HG03135 (cell line): ENCODE measurements around the gene PKD1L1.
"Not testable (repeated sequence)": the region's sequence is repeated elsewhere in the genome, so short reads cannot be mapped to it uniquely, and the experiment has no call there.

ENCODE experiments used
- ATAC-seq: cut with Tn5 transposase; IDR thresholded peaks from one replicate; pipeline ENCODE4 v1.9.1; 2021; ENCODE audit warnings: mild to moderate bottlenecking, moderate library complexity; ENCODE audit not compliant: unreplicated experiment

Gene PKD1L1

DNA sequence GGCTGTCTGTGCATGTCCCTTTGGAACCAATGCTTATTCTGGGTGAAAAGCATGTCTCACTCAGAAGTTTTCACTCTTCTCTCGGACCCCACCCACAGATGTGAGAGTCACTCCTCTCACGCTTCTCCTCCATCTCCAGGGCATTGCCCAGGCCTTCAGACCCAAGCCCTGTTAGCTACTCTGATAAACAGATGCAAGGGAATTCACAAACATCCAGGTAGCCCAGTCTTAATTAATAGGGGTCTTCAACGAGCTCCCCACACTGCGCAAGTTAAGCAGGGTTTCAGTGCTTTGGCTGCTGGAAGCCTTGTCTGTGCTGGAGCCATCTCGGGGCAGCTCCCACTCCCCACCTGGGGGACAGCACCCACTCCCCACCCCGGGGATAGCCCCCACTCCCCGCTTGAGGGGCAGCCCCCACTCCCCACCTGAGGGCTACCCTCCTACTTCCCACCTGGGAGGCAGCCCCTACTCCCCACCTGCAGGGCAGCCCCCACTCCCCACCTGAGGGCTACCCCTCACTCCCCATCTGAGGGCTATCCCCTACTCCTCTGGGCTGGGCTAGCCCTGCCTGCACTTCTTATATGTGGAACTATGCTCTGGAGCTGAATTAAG, 8.7 kb downstream of the PKD1L1 start:
- no peak for ATAC-seq

DNA sequence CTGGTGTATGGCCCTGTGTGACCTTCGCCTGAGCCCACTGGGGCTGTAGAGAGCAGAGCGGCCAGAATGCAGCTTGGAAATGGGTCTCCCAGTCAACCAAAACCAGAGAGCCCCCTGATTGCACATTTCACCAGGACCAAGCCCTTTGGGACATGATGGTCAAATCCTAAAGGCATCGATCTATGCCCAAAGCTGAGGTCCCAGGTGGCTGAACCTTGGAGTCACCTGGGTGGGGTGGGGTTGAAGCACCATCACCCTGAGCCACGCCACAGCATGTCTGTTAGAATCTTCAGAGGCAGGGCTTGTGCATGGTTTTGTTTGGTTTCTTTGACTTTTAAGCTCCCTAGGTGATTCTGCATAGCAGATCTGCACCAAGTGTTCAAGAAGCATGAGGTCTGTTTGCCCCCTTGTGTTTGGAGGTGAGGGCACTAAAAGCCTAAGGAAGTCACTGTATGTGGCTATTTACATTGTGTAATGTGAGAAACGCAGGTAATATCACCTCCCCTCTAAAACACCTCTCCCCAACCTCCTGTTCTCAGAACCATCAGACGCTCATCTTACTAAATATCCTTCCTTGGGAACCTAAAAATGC, 9.6 kb downstream of the PKD1L1 start:
- ATAC-seq, result no peak

DNA sequence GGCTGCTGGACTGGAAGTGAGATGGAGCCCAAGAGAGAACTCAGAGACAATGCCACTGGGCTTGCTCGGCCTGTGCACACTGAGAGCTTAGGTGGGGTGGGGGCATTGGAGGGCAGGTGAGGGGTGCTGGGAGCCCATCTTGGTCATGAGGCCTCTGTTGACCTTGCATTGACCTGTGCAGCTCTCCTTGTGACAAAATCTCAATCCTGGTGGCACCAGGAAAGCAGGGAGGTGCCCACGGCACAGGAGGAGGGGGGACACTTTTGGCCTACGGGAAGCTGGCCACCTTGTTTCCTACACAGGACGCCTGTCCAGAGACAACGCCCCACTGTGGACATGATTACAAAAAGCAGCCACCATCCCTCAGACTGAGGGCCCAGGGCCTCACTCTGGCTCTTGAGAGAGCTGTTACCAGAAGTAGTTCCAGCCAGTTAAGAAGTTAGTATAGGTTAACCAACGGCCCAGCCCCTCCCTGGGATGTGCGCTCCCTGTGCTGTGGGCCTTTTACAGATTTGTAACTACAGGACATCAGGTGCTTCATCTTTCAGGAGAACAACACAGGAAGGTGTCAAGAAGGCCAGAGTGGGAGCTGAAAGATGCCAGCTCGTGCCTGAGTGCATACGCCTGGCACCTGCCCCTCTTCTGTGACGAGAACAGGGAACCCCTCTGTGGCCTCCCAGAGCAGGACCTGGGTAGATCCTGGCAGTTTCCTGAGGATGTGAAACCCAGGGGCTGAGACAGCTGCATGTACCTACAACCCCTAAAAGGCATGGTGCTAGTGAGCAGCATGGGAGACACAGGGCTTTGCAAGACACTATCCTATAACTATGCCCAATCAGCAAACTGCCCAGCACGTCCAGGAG, 10.3 kb downstream of the PKD1L1 start:
- peak; percentile 55 for ATAC-seq

DNA sequence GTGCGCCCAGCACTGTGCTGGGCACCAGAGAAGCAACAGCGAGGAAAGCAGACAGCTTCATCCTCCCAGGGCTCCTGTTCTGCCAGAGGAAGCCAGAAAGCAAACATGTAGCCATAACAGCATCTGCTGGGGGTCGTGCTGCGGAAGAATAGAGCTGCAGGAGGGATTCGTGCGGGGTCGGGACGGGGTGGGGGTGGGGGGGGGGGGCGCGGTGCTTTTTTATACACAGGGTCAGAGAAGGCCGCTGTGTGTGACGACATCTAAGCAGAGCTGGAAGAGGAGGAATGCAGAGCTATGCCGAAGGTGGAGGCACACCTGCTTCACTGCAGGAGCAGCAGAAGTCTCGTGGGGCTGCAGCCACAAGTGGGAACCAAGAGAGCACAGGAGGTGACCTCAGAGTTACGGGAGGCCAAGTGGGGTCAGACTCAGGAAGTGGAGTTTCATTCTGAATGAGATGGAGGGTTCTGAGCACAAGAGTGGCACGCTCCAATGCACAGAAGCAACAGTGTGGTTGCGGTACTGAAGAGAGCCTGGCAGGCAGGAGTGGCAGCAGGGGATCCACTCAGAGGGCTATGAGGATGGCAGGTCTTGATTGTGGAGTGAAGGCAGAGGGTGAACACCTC, 11.1 kb downstream of the PKD1L1 start:
- ATAC-seq, result peak; percentile 95

DNA sequence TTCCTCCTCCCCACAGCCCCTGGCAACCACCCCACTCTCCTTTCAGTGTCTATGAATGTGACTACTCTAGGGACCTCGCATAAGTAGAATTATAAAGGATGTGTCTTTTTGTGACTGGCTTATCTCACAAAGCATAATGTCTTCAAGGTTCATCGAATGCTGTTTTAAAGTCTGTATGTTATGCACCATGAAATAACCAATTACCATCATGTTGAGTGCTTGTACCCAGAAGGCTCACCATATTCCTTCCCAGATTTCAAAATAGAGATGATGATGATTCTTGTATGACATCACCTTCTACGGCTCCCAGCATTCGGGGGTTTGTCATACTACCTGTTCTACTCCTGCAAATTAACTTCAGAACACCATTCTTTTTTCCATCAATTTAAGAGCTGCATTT, 11.9 kb downstream of the PKD1L1 start:
- no peak for ATAC-seq

DNA sequence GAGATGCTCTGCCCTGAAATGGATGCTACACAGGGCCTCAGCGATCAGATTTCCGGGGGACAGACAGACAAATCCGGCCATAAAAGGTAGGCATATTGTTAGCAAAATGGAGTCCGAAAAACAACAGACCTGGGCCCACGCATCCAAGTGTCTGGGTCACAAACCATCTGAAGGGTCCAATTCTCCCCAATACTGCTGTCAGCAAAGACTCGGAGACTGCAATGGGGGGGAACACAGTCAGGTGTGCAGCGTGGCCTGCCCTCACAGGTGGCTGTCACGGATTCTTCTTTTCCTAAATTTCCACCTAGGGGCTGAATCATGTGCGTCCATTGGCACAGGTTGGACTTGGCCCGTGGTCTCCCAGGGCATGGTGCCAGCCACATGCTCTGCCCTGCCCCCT, 12.9 kb downstream of the PKD1L1 start:
- no peak for ATAC-seq

DNA sequence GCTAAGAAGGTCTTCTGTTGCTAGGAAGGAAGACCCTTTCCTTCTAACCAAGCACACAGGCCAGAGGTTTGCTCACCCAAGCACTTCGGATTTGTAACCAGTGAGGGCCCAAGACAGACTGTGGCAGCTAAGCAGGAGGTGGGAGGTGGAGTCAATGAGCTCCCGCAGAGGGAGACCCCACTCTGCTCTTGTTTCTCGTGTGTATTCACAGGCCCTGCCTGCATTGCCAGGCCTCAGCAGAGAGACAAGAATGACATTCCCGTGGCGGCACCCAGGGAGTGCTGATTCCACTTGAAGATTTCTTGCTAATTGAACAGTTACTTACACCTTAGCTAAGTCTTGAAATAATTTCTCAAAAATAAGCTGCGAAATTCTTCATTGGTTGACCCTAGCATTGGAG, 13.4 kb downstream of the PKD1L1 start:
- ATAC-seq, result no peak

DNA sequence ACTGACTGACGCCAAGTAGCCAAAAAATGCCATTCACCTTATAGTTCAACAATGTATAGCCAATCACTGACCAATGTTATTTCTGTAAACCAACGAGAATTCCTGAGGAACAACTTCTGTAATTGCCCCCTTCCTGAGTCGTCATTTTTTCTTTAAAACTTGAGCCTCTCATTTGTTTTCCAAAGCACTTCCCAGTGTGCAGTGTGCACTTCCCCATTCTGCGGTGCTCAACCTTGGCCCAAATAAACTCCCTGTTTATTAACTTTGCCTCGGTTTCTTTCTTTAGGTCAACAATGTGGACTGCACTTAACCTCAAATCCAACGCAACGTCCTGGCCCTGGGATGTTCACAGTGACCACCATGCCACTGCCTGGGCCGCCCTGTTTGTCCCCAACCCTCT, 15.1 kb downstream of the PKD1L1 start:
- ATAC-seq, result no peak

DNA sequence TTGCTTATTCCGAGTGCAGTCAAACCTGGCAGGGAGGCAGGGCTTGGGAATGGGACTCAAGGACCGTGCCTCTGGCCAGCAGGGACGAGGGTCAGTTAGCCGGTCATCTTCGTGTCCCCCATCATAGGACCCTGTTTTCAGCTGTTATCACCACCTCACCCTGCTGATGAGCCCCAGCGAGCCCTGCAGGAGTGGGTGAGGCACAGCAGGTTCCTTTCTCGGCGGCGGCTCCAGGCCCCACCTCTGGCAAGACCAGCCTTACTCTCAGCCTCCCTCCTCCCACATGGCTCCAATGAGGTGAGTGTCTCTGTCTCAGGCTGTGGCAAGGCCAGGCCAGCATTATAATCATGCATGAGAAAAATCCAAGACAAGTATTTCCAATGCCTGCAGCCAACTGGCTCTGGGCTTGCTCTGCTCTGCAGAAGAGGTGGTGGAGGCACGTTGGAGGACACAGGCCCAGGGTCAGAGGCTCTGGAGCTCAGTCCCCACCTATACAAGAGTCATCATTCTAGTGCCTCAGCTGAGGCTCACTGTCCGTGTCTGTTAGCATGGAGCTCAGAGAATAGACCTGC, 15.7 kb downstream of the PKD1L1 start:
- no peak for ATAC-seq

DNA sequence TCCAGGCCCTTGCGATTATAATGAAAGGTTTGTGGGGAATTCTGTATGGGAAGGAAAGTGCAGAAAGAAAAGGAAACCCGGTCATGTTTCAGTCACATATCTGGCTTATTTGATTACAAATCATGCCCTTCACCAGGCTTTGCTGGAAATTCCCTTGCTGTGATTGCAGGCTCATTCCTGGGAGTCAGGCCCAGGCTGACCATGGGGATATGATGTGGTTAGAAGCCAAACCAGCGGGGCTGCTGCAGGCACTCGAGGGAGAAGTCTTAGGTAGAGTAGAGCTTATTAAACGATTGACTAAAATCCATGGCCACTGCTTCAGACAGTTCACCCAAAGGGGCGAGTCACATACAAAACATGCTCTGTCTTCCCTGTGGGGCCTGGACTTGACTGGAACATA, 16.2 kb downstream of the PKD1L1 start:
- ATAC-seq, result no peak

DNA sequence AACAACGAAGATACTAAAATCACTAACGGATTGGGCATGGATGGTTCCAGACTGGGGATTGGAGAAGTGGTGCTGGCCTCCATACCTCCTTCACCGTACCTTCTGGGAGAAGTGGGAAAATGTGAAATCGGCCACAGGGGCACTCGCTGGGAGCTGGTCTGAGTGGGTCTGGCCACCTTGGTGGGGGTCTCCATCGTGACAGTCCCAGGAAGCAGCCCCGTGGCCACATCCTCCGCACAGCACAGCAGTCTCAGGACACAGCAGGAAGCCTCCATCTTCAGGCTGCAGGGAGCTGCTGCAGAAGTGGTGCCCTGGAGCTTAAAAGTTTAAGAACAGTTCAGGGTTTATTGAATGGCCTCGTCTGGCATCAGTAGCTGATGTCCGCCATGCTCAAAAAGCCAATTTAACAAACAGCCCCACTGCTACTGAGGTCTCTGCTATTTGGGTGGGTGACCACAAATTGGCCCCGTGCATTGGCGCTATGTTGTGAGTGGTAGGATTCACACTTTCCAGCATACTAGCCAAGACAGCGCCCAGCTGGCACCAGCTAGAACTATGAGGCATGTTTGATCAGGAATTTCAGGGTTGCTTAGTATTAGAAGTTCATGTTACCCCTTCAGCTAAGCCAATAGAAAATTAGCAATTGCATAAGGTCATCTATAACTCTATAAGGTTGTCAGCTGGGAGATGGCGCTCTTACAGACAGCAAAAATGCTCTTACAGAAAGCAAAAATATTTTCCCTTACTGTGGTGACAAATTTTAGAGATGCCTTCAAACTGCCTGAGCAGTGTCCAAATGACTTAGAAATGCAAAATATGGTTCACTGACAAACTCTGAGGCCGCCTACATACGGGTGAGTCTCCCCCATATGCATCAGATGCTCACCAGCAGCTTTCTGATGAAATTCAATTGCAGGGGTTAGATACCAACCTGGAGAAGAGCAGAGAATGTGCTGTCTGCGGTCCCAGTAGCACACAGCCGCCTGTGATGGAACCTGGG, 17.0 kb downstream of the PKD1L1 start:
- no peak for ATAC-seq

DNA sequence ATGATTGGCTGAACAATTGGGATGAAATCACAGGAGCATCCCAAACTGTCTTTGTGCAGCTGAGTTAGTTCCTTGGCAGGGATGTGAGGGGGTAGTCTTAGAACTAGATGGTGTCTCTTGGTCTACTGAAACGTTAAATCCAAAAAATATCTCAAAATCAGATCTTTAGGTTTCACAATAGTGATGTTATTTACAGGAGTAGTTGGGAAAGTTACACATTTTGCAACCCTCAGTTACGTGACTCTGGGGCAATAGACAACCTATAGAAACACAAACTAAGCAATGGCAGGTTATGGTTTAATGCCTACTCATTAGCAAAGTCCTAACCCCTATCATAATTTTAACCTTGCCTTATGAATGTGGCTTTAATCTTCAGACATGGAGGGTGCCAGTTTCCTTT, 24.0 kb downstream of the PKD1L1 start:
- ATAC-seq, result no peak

DNA sequence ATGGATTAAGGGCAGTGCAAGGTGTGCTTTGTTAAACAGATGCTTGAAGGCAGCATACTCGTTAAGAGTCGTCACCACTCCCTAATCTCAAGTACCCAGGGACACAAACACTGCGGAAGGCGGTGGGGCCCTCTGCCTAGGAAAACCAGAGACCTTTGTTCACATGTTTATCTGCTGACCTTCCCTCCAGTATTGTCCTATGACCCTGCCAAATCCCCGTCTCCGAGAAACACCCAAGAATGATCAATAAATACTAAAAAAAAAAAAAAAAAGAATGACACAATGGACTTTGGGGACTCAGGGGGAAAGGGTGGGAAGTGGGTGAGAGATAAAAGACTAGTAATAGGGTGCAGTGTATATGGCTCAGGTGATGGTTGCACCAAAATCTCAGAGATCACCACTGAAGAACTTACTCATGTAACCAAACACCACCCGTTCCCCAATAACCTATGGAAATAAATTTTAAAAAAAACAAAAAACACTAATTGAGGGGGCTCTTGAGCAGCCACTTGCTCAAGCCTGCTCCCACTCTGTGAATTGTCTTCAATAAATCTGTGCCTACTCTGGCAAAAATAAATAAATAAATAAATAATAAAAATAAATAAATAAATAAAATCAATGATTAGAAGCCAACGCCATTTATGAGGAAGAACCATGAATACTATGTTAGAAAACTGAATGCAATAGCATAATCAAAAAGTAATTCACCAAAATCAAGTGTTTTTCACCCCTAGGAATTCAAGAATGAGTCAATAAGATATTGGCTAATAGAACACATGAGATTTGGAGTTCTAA, 25.0 kb downstream of the PKD1L1 start:
- not testable (repeated sequence) for ATAC-seq

DNA sequence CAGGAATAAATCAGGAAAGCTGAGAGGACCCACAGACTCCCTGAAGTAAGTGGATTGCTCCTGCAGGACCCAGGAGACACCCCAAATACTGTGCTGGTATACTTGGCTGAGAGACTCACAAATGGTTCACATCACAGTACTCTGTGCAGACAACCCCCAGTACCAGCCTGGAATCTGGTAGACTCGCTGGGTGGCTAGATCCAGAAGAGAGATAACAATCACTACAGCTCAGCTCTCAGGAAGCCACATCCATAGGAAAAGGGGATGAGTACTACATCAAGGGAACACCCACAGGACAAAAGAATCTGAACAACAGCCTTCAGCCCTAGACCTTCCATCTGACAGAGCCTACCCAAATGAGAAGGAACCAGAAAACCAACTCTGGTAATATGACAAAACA, 31.8 kb downstream of the PKD1L1 start:
- ATAC-seq, result not testable (repeated sequence)

DNA sequence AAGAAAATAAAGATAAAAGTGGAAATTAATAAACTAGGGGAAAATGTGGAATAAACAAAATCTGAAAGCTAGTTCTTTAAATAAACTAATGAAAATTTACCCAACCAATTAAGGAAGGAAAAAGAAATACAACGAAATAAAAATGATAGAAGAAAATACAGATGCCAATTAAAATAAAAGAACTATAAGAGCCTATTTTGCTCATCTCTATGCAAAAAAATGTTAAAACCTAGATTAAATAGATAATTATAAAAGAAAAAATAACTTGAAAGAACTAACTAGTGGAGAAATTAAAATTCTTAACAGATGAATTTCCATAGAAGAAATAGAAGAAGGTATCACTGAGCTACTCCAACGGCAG, 32.7 kb downstream of the PKD1L1 start:
- ATAC-seq, result no peak

DNA sequence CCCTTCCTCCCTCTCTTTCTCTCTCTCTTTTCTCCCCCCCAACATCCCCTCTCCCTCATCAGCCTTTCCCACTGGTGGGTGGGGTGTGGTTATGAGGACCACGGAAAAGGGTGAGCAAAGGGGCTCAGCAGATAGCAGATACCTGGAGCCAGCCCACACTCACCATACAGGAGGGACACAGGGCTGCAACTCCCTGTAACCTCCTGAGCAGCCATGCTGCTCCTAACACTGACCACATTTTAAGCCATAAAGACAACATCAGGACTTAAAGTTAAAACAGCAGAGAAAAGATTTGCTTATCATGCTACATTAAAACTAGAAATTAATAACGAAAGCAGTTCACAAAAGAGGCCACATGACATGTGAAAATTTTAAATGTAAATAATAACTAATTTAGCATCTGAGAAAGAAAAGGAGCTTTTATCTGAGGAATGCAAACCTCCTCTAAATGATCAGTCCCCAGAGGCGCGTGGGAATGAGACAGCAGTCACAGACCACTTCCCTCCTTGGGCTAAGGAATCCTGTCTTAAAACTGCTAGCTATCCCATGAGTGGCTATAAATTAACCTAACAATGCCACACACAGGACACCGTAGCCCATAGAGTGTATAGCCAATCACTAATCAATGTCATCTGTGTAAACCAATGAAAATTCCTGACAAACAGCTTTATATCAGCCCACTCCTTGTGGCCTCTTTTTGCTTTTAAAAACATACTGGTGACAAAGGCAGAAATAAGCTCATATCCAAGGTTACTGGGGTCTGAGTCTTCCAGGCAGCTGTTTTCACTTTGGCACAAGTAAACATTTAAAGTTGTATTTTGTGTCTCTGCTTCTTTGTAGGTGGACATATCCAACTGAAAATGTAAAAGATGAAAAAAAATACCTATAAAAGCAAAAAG, 33.3 kb downstream of the PKD1L1 start:
- no peak for ATAC-seq

DNA sequence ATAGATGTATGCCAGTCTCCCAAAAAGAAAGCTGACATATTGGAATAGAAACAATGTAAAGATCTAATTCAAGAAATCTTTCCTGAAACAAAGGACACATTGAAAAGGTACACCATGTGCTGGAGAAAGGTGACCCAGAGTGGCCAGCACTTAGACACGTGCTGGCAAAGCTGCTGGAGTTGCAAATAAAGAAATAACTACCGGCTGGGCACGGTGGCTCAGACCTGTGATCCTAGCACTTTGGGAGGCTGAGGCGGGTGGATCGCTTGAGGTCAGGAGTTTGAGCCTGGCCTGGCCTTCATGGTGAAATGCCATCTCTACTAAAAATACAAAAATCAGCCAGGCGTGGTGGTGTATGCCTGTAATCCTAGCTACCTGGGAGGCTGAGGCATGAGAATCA, 35.9 kb downstream of the PKD1L1 start:
- ATAC-seq, result no peak

DNA sequence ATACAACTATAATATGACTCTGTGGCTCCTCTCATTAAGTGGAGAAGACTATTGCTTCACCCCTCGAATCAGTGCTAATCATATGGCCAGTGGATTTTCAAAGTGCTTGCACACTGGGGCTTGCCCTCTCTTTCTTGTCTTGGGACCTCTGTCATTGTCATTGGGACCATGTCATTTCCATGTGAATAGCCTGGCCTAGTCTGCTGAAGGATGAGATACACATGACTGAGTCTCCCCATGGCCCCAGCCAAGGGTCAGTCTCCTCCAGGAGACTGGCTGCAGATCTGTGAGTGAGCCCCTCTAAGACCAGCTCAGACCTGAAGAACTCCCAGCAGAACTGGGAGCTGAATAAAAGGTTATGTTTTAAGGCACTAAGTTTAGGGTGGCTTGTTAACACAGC, 39.5 kb downstream of the PKD1L1 start:
- ATAC-seq, result no peak
